Mesothelial cell of epicardium (in vitro differentiated cells): ENCODE measurements around the gene GXYLT2. TPM values are rescaled to one million over a fixed set of nuclear protein-coding genes. Genes with fewer than 3 reads are reported as not detected.

ENCODE experiments used
- DNase-seq, 2 experiments: peaks; one replicate each; pipeline ENCODE4 v3.0.0; 2021; ENCODE audit warnings: low spot score in 2 of 2; ENCODE audit not compliant: unreplicated experiment in 2 of 2
- H3K27ac Mint-ChIP-seq: 2 replicates; pipeline ENCODE4 v1.8.0; 2021; ENCODE audit warnings: mixed read lengths
- H3K27me3 Mint-ChIP-seq: 2 replicates; pipeline ENCODE4 v1.8.0; 2021; ENCODE audit warnings: low read depth, mixed read lengths
- H3K36me3 Mint-ChIP-seq: 2 replicates; pipeline ENCODE4 v1.8.0; 2021; ENCODE audit warnings: mixed read lengths
- H3K4me1 Mint-ChIP-seq: 2 replicates; pipeline ENCODE4 v1.8.0; 2021; ENCODE audit warnings: mixed read lengths
- H3K4me3 Mint-ChIP-seq: 2 replicates; pipeline ENCODE4 v1.8.0; 2021; ENCODE audit warnings: mild to moderate bottlenecking, moderate library complexity, mixed read lengths
- H3K9me3 Mint-ChIP-seq: 2 replicates; pipeline ENCODE4 v1.8.0; 2021; ENCODE audit warnings: mixed read lengths
- total RNA-seq: library from RNA; stranded (reverse); gene quantifications from 3 replicates; pipeline ENCODE4 v1.2.1, GENCODE V29; 2021
- TF ChIP-seq, protein P1 (sequence below): fragments of 200-600 bp; sonication (generic); IDR thresholded peaks from one replicate; pipeline ENCODE4 v1.5.0; 2021; ENCODE audit warnings: antibody characterized with exemption; ENCODE audit not compliant: unreplicated experiment

The GXYLT2 gene, protein sequence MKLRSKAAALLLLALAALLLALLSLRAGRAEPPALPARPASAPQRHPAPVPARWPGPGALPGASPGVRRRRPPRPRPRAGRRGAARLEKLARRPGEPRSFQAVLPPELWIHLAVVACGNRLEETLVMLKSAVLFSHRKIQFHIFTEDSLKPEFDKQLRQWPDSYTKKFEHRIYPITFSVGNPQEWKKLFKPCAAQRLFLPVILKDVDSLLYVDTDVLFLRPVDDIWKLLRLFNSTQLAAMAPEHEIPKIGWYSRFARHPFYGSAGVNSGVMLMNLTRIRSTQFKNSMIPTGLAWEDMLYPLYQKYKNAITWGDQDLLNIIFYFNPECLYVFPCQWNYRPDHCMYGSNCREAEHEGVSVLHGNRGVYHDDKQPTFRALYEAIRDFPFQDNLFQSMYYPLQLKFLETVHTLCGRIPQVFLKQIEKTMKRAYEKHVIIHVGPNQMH
- 30.5 to 33.7 TPM (median 32.8 TPM) in 3 replicates for total RNA-seq

DNA sequence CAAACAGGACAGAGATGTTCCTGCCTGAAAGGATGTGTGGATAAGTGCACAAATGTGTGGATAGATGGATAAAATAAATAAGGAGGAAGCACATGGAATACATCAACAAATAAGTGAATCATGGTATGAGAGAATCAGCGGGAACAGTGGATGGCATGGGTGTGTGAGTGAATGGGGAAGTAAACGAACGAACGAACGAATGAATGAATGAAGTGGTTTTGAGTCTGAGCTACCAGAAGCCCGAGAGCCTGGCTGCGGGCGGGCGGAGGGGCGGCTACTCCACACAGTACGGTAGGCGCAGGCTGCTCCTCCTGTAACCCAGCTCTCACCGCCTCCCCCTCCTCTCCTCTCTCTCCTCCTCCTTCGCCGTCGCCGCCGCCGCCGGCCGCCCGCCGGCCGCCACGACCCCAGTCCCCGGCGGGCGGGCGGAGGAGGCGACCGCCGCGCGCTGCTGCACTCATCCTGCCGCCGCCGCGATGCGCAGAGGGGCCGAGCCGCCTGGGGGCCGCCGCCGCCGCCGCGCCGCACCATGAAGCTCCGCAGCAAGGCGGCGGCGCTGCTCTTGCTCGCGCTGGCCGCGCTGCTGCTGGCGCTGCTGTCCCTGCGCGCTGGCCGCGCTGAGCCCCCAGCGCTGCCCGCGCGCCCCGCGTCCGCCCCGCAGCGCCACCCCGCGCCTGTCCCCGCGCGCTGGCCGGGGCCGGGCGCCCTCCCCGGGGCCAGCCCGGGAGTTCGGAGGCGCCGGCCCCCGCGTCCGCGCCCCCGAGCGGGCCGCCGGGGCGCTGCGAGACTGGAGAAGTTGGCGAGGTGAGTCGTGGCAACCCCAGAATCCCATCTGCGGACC is at the start of gene GXYLT2:
GXYLT2 (plus strand) TSS at position 342 of the 841 bp plus-strand sequence; CDS start at position 530, 188 bp downstream.
- Mint-ChIP-seq H3K27me3 (peaks cover 27% of the 10 kb centered on the region), H3K9me3 (peaks cover 4% of the 10 kb centered on the region), H3K4me1 (peaks cover 52% of the 10 kb centered on the region), H3K4me3 (peak within 1 kb of the TSS; percentile 73), H3K36me3 (no peaks in the 10 kb centered on the region), H3K27ac (peak within 1 kb of the TSS; percentile 84)
- peak; percentile 46 to 73 for DNase-seq
- TF ChIP-seq, protein P1, sequence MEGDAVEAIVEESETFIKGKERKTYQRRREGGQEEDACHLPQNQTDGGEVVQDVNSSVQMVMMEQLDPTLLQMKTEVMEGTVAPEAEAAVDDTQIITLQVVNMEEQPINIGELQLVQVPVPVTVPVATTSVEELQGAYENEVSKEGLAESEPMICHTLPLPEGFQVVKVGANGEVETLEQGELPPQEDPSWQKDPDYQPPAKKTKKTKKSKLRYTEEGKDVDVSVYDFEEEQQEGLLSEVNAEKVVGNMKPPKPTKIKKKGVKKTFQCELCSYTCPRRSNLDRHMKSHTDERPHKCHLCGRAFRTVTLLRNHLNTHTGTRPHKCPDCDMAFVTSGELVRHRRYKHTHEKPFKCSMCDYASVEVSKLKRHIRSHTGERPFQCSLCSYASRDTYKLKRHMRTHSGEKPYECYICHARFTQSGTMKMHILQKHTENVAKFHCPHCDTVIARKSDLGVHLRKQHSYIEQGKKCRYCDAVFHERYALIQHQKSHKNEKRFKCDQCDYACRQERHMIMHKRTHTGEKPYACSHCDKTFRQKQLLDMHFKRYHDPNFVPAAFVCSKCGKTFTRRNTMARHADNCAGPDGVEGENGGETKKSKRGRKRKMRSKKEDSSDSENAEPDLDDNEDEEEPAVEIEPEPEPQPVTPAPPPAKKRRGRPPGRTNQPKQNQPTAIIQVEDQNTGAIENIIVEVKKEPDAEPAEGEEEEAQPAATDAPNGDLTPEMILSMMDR, result no peak

DNA sequence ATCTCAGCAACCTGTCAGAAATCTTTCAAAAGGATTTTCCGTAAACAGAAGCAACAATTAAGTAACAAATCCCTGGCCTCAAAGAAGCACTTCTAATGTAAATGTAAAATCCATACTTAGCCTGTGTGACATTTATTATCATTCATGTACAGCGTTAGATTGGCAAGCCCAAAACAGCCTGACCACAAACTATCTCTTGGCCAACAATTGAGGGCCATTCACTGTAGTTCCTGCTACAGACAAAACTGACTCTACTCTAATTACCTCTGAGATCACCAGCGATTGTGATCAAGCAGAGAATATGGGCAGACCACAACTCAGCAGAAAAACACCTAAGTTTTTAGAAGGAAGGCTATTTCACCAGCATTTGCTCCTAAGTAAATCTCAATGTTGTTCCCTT is 48.8 kb upstream of the GXYLT2 start:
- peaks cover 5% of the 10 kb centered on the region for H3K9me3 Mint-ChIP-seq
- TF ChIP-seq, protein P1, result no peak
- peaks cover 36% of the 10 kb centered on the region for H3K36me3 Mint-ChIP-seq
- H3K27me3 Mint-ChIP-seq, result no peaks in the 10 kb centered on the region
- H3K4me3 Mint-ChIP-seq, result no peak overlapping the region
- no peaks in the 10 kb centered on the region for H3K4me1 Mint-ChIP-seq
- no peak for DNase-seq
- H3K27ac Mint-ChIP-seq, result no peak overlapping the region

DNA sequence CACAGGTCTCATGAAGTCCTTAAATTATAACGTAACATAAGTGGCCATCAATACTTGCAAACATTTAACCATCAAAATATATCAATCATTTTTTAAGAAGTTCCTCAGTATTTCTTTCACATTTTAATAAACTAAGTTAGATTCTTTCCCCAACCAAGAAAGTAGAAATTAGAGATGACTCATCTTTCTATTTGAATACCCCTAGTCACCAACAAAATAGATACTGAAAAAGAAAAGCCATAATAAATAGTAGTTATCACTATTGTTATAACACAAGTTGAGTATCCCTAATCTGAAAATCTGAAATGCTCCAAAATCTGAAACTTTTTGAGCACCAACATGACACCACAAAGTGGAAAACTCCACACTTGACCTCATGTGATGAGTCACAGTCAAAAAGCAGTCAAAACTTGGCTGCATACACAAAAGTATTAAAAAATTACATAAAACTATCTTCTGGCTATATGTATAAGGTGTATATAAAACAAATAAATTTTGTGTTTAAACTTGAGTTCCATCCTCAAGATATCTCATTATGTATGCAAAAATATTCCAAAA is 43.3 kb upstream of the GXYLT2 start:
- Mint-ChIP-seq H3K27ac (no peak overlapping the region), H3K36me3 (peaks cover 18% of the 10 kb centered on the region), H3K27me3 (peaks cover 13% of the 10 kb centered on the region), H3K9me3 (peaks cover 5% of the 10 kb centered on the region), H3K4me3 (no peak overlapping the region), H3K4me1 (peaks cover 24% of the 10 kb centered on the region)
- TF ChIP-seq, protein P1, result no peak
- no peak for DNase-seq

DNA sequence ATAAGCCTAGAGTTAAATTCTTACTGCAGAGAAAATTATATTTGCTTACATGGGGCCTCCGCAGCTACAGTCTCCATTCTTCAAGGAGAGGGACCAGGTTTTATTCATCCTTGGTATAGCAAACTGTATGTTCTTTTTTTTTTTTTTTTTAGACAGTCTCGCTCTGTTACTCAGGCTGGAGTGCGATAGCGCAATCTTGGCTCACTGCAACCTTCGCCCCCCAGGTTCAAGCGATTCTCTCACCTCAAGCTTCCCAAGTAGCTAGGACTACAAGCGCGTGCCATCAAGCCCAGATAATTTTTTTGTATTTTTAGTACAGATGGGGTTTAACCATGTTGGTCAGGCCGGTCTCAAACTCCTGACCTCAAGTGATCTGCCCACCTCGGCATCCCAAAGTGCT is 41.7 kb upstream of the GXYLT2 start:
- Mint-ChIP-seq H3K4me1 (peaks cover 24% of the 10 kb centered on the region), H3K27me3 (peaks cover 26% of the 10 kb centered on the region), H3K9me3 (peaks cover 4% of the 10 kb centered on the region), H3K4me3 (no peak overlapping the region), H3K27ac (no peak overlapping the region), H3K36me3 (peaks cover 10% of the 10 kb centered on the region)
- no peak for DNase-seq
- TF ChIP-seq, protein P1, result no peak

DNA sequence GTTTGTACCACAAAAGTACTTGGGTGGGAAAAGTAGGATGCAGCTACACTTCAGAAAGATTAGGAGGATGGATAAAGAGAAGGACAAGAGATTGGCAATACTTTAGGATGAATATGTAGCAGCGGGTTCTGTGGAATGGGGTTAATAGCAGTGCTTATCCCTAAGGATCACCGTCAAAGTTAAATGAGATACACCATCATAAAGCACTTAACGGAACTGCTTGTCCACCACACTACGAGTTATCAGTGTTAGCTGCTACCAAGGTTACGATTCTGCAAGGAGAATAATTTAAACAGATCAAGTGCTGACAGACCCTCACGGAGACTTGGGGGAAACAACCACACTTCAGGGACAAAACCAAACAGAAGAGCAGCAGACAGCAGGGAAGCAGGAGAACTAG is 40.6 kb upstream of the GXYLT2 start:
- Mint-ChIP-seq H3K4me3 (peak overlapping the region; percentile 79), H3K4me1 (peaks cover 27% of the 10 kb centered on the region), H3K9me3 (no peaks in the 10 kb centered on the region), H3K36me3 (no peaks in the 10 kb centered on the region), H3K27me3 (peaks cover 33% of the 10 kb centered on the region), H3K27ac (peak overlapping the region; percentile 7)
- DNase-seq, result no peak
- TF ChIP-seq, protein P1, result no peak
